NCI-H2081 (cell line): ENCODE results near the gene KLC3.

Experiments
- DNase-seq, 2 experiments: peaks; one replicate each; lab custom pipeline; 2025; lab: John Stamatoyannopoulos, UW

The KLC3 gene

GRCh38 chr19:45376045-45376724 is 35.6 kb downstream of the KLC3 start:
- DNase-seq, result no peak

- no peak for DNase-seq
Measured at GRCh38 chr19:45380107-45380506, 39.6 kb downstream of the KLC3 start.

- no peak for DNase-seq
Measured at GRCh38 chr19:45382426-45382825, 41.9 kb downstream of the KLC3 start.

GRCh38 chr19:45385392-45386221 is 45.1 kb downstream of the KLC3 start:
- DNase-seq, result no peak

GRCh38 chr19:45391346-45391745 is 50.8 kb downstream of the KLC3 start:
- DNase-seq, result no peak

- no peak for DNase-seq
Measured at GRCh38 chr19:45391871-45392665, 51.5 kb downstream of the KLC3 start.

- DNase-seq, result no peak
Measured at GRCh38 chr19:45395821-45396617, 55.5 kb downstream of the KLC3 start.

GRCh38 chr19:45400192-45400591 is 59.6 kb downstream of the KLC3 start:
- no peak for DNase-seq
